Activated CD4-positive, alpha-beta T cell treated with anti-CD3 and anti-CD28 coated beads, Interleukin-2, amount 50 U/mL, for 48 hours (primary cell): ENCODE data around the gene RIMBP2.

Source experiments
- DNase-seq, 2 experiments: peaks; one replicate each; pipeline ENCODE4 v3.0.0-alpha.2; 2020

Gene RIMBP2

GRCh38 chr12:130435331-130435730 is 280.8 kb downstream of the RIMBP2 start:
- DNase-seq: no peak

DNA sequence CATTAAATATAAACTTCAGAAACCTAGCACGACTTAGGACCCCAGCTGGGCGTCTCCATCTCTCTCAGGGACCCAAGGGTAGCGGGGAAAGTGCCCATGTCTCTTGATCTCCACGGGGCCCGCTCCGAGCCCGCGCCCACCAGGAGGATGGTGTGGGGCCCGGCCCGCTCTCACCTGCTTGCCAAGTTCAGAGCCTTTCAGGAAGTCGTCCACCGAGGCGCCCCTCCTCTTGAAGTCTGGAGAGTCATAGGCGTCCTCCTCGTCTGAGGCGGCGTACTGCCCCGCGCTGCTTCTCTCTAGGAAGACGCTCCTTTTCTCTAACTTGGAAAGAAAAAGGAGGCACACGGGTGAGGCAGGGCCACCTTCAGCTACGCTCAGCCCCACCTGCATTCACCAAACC is 281.5 kb downstream of the RIMBP2 start:
- no peak for DNase-seq

DNA sequence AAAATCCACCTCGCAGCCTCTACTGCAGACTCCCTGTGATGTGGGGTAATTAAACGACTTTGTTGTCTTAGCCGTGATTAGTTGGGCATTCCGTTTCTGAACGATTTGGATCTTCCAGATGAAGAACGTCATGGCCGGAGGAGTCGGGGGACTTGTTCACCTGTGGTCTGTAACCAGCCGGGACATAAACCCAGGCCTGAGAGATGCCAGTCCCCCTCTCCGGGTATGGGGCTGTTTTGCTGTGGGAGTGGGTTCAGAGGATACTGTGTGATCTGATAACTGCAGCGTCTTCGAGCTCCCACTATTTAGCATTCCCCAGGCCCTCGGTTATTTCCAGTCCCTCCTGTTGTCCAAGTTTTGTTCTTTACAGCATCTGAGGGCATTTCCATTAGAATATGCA is 282.3 kb downstream of the RIMBP2 start:
- no peak for DNase-seq

DNA sequence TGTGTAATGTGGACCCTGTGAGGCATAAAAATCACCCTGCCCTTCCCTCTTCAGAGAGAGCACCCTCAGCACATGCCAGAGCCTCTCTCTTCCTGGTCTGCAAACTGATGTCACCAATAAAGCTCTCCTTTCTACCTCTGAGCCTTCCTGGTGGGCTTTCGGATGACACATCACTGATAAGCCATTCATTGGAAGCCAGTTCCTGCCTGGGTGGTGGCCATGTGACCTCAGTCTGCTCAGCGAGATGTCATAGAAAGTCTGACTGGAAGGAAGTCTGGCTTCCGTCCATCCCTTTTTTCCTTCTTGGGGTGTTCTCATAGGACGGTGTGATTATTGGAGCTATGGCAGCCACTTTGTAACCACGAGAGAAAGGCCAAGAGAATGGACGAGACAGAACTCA is 282.7 kb downstream of the RIMBP2 start:
- DNase-seq: no peak

DNA sequence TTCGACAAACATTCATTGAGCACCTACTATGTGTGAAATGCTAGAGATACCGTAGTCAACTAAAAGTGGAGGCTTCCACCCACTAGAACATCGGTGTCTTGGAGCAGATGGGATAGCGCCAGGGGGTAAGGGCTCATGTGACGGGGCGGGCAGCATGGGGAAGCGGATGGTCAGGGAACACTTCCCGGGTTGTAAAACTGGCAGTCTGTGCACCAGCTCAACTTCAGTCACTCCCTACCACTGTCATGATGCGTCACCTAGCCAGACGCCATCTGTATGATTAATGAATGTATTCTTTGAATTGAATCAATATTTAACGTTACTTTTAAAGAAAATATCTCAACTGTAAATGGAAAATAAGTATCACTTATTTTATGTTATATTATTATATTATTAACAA is 284.9 kb downstream of the RIMBP2 start:
- DNase-seq: no peak

- DNase-seq: no peak
Observed at GRCh38 chr12:130429656-130430505, 286.2 kb downstream of the RIMBP2 start.

GRCh38 chr12:130428116-130428515 is 288.0 kb downstream of the RIMBP2 start:
- no peak for DNase-seq

- DNase-seq: no peak
Observed at GRCh38 chr12:130427381-130427887, 288.7 kb downstream of the RIMBP2 start.

DNA sequence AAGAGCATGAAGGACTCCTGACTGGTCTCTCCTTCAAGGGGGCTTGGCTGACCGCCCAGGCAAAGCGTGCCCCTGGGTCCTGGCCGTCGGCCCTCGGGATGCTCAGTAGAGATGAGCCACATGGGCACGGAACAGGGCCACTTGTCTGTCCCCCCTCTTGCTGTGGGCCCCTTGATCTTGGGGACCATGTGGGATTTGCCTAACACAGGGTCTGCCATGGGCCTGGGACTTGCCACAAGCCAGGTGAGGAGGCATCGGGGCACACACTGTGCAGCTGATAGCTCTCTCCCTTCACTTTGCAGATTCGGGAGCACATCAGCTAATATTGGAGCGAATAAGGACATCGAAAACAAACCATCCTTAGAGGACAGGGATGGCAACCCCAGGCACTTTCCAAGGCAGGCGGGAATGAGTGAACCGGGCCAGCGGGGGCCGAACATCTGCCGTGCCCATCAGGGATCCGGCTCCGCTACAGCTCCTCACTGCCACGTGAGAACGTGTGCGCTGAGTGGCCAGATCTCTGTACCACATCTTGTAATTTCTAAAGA is 290.3 kb downstream of the RIMBP2 start:
- DNase-seq: no peak

DNA sequence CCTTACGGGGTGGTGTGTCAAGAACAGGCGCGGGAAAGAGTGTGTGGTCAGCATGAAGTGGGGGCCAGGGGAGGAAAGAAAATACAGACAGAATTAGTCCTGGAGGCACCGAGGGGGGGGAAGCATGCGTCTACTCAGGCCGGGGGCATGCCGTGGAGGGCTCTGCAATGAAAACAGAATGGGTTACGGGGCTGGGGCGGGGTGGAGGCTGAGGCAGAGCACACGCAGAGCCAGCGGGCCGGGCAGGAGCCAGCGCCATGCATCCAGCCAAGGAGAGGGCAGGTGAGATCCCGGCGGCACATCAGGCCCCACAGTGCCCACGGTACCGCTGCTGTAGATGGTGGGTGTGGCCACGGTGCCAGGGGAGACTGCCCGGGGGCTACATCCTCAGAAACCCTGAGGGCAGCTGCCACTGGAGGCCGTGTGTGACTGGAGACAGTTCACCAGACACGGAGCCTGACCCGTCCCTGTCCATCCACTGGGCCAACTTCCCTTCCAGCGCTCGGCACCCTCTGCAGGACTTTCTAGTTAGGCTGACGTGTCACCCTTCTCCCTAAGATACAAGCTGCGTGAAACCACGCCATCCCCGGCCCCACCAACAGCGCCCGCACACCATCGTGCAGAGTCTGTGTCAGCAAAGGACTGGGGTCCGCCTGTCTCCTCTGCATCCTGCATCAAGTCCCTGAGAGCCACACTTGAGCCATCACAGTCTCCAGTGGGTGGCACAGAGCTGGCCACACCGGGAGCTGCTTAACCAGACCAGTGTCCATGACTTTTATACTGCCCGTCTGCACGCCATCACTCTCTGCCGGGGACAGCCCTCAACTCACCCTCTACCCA is 291.0 kb downstream of the RIMBP2 start:
- no peak for DNase-seq

GRCh38 chr12:130423991-130424857 is 291.9 kb downstream of the RIMBP2 start:
- DNase-seq: no peak

GRCh38 chr12:130423136-130423535 is 293.0 kb downstream of the RIMBP2 start:
- no peak for DNase-seq

GRCh38 chr12:130422676-130423075 is 293.4 kb downstream of the RIMBP2 start:
- DNase-seq: no peak

DNA sequence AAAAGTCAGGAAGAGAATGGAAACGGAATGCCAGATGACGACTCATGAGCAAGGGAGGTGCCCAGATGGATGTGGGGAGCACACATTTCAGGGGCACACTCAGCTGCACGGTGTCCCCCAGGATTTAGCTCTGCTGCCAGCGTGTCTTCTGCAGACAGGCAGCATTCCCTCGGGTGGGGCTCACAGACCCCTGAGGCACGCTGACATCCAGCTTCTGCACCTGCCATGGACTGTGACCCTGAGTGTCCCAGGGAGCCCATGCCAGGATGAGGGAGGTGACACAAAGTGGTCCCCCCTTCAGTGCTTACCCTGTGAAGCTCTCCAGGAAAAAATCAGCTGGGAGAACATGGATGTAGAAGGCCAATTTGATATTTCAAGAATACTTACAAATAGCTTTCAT is 294.2 kb downstream of the RIMBP2 start:
- no peak for DNase-seq

DNA sequence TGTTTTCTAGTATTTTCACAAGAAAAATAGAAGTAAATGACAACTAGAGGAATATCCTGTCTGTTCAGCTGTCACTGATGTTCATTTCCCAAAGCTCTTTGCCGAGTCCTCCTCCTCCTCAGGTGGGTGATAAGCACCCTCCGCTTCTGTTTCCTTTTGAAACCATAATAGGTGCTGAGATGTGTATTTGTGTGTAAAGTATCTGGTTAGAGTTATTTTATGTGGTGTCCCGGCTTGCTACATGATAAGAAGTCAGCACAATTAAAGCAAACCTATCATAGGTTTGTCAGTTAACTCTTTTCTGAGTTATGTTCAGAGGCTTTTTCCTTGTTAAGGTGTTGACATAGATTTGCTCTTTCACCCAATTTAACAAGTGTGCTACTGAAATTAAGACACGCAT is 296.0 kb downstream of the RIMBP2 start:
- no peak for DNase-seq

DNA sequence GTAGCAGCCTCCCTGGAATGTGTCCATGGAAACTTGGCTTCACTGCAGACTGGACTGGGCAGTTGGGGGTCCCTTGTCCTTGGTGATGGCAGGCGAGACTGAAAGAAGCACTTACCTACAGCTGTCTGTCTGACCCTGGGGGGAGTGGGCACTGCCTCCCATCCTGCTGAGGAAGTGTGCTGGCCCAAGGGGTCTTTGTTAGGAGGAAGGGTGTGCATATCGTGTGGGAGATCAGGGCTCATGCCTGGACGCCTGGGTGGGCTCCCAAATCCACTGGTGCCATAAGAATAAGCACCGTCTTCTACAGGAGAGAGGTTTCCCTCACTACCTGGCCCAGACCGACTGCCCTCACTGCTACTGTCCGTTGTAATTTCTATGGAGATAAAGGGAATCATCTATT is 297.0 kb downstream of the RIMBP2 start:
- DNase-seq: no peak

GRCh38 chr12:130418251-130418650 is 297.8 kb downstream of the RIMBP2 start:
- no peak for DNase-seq

DNA sequence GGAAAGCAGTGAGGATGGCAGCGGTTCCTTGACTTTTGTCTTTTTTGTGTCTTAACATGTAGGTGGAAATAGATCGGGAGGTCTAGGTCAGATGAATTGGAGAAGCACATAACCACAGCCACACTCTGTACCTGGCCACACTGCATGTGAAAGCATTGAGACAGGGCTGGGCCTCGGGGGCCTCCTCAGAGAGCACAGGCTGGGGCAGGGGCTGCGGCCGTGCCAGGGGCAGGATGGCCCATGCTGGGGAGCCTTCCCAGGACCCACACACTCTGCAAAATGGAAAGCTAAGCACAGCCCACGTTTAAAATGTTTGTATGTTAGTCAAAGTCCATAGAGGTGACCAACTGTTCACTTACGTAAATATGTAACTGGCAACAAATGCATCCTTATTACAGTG is 301.7 kb downstream of the RIMBP2 start:
- no peak for DNase-seq

GRCh38 chr12:130413909-130414308 is 302.2 kb downstream of the RIMBP2 start:
- DNase-seq: no peak

DNA sequence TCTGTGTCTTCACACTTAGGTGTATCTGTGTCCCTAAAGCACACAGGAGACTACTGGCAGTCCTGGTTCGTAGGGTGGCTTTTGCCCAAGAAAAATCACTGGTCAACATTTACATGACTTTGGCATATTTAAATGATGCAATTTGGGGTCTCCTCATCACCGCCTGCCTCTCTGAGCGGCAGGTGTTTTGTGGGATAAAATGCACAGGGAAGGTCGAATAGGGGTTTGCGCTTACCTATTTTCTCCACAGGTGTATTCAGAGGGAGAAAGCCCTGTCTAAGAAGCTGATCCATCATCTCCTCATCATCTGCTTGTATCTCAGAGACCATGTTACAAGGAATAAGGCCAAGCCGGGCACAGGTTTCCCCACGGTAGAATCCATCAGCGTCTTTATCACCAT is 303.7 kb downstream of the RIMBP2 start:
- no peak for DNase-seq

DNA sequence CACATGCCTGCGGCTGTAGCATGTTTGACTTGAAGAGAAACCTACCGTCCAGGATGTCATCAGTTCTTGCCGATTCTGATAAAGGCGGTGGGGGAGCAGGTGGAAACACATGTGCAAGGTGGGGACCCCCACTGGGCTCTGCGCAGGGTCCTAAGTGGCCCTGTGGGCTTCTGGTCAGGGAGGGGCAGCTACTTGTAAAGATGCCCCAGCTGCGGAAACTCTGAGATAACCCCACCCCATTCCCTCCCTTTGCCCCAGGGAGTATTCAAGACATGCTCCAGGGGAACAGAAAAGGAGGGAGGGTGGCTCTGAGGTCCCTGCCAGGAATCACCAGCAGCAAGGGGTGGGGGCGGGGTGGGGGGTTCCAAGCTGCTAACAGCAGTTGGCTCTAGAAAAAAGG is 310.8 kb downstream of the RIMBP2 start:
- DNase-seq: no peak

DNA sequence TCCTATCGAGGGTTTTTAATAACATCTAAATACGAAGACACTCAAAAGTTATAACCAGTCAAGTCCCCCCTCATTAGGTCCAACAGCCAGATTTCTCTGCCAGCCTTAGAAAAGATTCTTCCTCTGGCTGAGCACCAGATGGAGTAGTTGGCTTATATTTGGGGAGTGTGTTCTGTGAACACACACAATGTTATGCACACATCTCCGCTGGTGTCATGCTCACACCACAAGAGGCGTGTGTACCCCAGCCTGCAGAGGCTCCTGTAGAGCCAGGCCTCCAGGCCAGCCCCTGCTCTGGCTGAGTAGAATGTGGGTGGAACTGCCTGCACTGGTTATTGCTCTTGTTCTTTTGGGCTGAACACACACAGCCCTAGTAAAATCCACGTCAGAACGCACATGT is 314.4 kb downstream of the RIMBP2 start:
- no peak for DNase-seq
